HG02763 (cell line): ENCODE measurements around the gene MECR.

Experiments used
- ATAC-seq: cut with Tn5 transposase; IDR thresholded peaks from one replicate; pipeline ENCODE4 v1.9.1; 2021; ENCODE audit warnings: mild to moderate bottlenecking, moderate library complexity; ENCODE audit not compliant: unreplicated experiment

The MECR gene

DNA sequence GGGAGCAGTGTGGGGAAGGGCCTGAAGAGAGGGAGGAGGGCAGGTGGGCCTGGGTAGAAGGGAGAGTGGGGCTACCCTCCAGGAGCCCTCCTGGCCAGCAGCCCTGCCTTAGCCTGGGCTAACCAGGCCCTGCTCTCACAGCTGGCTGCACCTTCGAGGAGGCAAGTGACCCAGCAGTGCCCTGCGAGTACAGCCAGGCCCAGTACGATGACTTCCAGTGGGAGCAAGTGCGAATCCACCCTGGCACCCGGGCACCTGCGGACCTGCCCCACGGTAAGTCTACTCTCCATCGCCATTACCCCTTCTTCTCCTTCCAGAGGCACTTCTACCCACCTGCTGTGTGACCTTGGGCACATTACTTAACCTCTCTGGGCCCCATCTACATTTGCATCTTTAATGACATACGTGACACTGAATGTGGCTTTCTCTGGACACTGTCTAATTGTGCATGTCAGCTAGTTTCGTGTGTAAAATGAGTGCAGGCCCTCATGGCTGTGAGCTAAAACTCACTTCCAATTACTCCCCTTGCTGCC, 24.5 kb upstream of the MECR start:
- ATAC-seq = no peak

DNA sequence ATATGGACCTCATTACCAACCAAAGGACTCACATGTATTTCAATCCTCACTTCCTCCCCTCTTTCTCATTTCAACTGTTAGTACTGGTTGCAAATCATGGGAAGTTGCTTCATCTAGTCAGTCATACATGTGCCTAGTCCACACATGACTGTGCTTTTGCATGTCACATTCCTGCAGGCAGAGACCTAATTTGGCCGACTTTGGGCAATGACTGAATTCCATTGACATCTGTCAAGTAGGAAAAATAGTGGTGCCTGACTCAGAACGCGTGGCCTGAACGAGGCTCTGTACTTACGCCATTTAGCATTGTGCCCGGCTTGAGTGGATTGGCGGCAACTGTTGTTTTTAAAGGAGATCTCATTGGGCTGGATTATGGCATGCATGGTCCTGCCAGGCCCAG, 23.6 kb upstream of the MECR start:
- no peak for ATAC-seq

DNA sequence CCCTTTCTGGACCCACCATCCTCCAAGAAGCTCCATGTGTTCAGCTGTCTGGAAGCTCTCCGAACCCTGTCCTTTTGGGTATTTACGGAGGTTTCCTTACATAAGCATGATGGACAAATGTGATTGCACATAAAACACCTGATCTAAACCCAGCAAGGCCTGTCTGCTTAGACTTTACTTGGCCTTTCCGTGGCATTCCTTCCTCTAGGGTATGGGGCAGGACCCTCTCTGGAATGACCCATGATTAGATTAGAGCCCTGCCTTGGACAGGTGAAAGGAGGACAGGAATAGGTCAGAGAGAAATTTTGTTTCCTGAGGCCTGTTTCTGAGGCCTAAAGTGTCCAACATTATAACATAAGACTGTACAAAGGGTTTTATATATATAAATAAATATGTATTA, 22.4 kb upstream of the MECR start:
- no peak for ATAC-seq

DNA sequence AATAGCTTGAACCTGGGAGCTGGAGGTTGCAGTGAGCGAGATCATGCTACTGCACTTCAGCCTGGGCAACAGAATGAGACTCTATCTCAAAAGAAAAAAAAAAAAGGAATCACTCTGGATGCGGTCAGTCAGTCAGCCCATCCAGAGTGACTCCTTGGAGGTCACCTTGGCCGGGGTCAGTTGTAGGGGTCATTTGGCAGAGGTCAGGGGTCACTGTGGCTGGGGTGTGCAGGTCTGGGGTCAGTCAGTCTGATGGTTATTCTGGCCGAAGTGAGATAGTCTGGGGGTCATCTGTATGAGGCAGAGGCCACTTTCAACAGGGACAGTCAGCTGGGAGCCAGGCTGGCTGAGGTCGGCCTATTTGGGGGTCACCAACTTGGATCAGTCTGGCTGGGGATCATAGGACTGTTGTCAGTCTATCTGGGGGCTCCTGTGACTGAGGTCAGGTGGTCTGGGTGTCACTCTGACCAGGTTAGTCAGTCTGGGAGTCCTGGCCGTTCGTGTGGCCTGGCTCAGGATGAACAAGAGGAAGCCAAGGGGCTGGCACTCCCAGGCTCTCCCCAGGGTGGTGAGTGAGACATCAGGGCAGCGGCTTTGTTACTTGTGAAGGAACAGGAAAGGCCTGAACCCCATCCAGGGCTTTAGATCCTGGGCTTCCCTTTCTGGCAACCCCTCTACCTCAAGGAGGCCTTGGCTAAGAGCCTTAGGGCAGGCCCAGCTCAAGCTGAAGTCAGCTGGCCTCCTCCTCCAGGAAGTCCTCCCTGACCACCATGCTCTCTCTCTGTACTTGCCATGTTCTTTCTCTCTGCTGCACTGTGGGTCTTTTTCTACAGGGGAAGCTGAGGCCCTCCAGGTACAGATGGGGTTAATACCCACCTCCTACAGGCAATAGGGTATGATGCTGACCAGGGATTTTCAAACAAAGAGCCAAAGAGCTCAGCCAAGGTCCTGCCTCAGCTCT, 20.7 kb upstream of the MECR start:
- ATAC-seq = no peak

- ATAC-seq = no peak
Observed at GRCh38 chr1:29249951-29250581, 19.3 kb upstream of the MECR start.

GRCh38 chr1:29249170-29249691, 18.5 kb upstream of the MECR start:
- ATAC-seq = no peak

GRCh38 chr1:29248409-29248808, 17.7 kb upstream of the MECR start:
- no peak for ATAC-seq

DNA sequence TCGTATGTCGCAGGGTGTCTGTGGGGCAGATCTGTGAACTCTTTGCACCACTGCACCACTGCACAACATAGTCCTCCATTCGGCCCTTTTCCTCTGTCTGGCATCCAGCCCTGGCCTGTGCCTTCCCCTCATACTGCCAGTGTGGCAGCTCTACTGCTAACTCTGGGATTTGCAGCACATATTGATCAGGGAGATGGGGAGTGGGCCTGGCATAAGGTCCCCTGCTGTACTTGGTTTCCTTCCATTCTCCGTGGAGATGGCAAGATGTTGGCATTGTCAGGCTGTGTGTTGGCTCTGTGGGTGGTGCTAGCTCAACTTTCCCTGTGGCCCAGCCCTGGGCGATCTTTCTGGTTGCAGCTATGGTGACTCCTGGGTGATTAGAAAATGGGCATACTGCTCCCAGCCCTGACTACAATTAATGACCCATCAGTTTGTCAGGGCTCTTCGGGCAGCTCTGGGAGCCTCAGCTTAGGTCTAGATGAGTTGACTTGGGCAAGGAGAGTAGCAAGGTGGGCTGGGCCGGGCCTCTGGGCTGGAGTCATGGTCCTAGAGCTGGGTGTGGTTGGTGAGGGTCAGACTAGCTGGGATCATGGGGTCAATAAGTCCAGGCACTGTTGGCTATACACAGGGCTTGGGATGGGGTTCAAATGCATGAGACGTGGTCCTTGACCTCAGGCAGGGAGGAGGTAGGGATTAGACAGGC, 17.0 kb upstream of the MECR start:
- no peak for ATAC-seq

DNA sequence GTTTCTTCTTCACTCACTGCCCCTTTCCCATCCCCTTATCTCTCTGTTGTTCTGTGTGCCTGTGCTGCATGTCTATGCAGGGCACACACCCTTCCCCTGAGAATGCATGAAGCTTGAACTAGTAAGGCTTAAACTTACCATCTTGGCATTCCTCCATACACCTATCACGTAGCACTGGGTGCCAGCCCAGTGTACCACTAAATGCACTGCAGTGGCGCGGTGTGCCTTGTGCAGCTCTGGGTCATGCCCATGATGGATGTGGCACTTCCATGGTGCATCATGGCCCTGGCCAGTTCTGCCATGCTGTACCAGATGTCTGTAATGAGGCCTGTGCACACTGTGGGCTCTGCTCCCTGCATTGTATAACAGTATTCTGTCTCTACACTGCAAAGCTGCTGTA, 16.3 kb upstream of the MECR start:
- ATAC-seq = no peak

DNA sequence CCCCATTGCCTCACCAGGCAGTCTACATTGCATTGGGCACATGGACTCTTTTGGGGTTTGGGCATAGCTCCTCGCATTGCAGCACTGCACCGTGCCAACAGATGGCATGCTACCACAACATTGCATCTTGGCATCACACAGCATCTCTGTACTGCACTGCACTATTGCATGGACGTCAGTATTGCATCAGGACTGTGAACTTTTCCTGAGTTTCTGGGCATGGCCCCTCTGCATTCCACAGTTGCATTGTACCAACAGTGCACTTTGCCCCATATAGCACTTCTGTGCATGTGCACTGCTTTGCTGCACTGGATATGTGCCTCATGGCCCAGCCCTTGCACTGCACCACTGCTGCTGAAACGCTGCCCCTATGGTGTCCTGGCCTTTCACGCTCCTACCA, 15.1 kb upstream of the MECR start:
- no peak for ATAC-seq

DNA sequence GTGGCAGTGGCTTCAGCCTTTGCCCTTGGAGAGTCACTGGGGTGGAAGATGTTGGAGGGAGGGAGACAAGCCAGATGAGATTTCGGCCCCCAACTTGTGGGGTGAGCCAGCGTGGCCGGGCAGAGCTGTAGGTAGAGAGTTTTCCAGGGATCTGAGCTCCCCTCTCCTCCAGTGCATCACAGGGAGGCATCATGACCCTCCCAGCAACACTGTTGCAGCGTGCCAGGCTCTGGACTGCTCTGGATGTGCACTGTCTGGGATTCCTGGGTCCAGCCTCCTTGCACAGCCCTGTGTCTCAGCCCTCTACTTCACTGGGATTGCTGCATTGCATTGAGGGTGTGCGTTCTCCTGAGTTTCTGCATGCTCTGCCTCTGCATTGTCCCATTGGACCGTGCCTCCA, 14.5 kb upstream of the MECR start:
- no peak for ATAC-seq

- no peak for ATAC-seq
Observed at GRCh38 chr1:29243871-29244200, 13.1 kb upstream of the MECR start.

DNA sequence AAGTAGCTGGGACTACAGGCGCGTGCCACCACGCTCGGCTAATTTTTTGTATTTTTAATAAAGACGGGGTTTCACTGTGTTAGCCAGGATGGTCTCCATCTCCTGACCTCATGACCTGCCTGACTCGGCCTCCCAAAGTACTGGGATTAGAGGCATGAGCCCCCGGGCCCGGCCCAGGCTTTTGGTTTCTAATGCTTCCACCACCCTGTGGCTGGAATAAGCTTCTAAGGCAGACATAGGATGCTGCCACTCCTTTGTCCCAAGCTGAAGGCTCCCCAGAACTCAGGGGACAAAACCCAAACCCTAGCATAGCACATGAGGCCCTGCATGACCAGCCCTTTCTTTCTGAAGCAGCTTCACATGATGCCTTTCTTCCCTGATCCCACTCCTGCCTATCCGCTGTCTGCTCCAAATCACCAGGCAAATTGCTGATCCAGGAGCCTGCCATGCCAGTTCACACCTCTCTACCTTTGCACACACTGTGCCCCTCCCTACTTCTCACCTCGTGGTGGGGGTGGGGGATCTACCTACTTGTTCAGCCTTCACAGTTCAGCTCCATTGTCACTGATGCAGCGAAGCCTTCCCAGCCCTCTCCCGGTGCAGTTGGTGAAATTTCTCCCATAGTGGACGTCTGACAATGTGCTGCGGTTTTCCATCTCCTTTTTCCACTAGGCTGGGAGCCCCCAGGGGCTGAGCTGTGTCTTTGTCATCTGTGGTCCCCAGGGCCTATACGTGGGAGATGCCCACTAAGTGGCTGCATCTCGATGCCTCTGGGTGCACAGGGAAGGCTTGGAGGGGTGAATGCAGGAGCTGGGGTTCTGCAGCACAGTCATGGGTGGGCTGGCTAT, 12.5 kb upstream of the MECR start:
- ATAC-seq = no peak

DNA sequence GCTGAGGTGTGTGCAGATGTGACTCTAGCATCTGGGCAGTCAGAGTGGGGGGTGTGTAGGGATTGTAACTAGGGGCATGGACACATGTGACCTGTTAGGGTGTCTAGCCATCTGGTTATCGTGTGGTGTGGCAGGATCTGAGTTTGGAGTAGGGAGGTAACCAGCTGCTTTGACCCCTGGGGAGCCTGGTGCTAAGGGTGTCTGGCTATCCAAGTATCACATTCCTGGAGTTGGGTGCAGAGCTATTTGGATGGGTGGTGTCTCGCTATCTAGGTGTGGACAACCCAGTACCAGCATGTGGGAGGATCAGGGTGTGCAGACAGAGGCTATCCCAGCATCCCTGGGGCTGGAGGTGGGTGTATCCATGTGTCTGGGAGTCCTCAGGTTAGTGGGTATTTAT, 10.3 kb upstream of the MECR start:
- no peak for ATAC-seq

DNA sequence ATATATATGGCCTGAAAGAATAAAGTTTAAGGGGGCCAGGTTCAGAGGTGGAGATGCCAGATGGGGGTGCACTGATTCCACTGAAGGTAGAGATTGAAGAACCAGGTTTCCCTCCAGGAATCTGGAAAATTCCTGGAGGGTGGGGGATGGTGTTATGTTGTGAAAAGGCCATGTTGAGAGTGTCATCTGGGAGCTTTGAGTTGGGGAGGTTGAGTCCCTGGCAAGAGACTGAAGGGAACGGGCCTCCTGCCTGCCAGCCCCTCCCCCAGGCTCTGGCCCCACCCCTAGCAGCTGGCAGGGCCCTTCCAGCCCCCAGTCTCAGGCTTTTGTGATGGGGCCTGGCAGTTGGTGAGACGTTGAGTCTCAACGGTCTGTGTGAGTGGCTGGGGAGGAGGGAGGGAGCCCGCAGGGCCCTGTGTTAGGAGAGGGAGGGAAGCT, 9.7 kb upstream of the MECR start:
- no peak for ATAC-seq

- no peak for ATAC-seq
Observed at GRCh38 chr1:29239142-29239541, 8.4 kb upstream of the MECR start.

DNA sequence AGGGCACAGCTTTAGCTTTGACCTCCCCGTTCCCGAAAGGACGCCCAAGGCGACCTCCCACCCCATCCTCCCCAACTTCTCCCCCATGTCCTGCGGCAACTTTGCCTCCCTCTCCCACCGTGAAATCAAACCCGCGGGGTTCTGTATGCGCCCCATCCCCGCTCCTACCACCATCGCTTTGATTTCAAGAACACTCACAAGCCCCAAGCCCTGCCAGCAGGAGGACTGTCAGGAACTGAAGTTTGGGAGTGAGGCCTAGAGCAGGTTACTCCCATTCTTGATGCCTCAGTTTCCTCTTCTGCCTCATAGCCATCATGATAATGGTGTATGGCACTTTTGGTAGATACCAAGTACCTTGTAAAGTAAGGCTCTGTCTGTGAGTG, 7.9 kb upstream of the MECR start:
- ATAC-seq = no peak

DNA sequence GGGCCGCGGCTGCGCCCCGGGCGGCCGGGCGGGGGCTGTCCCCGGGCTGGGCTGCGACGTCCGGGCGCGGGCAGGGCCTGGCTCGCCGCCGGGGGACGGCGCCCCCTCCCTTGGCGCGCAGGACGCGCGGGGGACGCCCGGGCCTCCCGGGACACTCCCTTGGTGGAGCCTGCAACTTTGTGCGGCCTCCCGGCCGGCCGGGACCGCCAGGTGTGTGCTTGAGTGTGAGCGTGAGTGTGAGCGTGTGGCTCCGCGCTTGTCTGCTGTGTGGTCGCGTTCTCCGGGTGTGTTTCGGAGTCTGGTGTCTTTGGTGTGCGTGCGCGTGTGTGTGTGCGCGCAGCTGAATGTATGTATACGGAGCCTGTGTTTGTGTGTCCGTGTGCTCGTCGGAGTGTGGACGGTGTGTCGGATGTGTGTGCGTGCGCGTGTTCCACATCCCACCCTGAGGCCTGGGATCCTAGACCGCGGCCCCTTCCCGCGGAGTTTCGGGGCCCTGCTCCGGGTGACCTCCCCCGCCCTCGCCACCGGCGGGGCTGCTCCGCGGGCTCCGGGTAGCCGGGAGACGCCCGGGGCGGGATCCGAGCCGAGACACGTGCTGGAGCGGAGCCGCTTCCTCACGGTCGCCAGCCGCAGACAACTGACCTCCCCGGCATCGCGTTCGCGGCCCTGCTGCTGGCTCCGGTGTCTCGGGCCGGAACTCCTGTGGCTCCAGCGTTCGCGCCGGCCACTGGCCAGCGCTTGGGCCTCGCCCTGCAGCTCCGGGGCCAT, 7.3 kb upstream of the MECR start:
- no peak for ATAC-seq

GRCh38 chr1:29237129-29237821, 6.5 kb upstream of the MECR start:
- no peak for ATAC-seq
